Type B pancreatic cell (in vitro differentiated cells): ENCODE measurements around the gene MX1. TPM values are rescaled to one million over a fixed set of nuclear protein-coding genes. Genes with fewer than 3 reads are reported as not detected.

Experiments
- DNase-seq: peaks from one replicate; pipeline ENCODE4 v3.0.0; 2021; ENCODE audit warnings: mixed read lengths; ENCODE audit not compliant: unreplicated experiment; ENCODE audit errors: extremely low spot score
- H3K27ac Mint-ChIP-seq: 2 replicates; pipeline ENCODE4 v1.8.0; 2021; ENCODE audit warnings: mild to moderate bottlenecking, mixed read lengths
- H3K27me3 Mint-ChIP-seq: 2 replicates; pipeline ENCODE4 v1.8.0; 2021; ENCODE audit warnings: mixed read lengths
- H3K36me3 Mint-ChIP-seq: 2 replicates; pipeline ENCODE4 v1.8.0; 2021; ENCODE audit warnings: mixed read lengths
- H3K4me1 Mint-ChIP-seq: one replicate; pipeline ENCODE4 v1.8.0; 2021; ENCODE audit warnings: mixed read lengths; ENCODE audit not compliant: unreplicated experiment
- H3K4me3 Mint-ChIP-seq: 2 replicates; pipeline ENCODE4 v1.8.0; 2021; ENCODE audit warnings: mild to moderate bottlenecking, mixed read lengths
- H3K9me3 Mint-ChIP-seq: 2 replicates; pipeline ENCODE4 v1.8.0; 2021; ENCODE audit warnings: mixed read lengths
- total RNA-seq: library from RNA; stranded (reverse); gene quantifications from 2 replicates; pipeline ENCODE4 v1.2.1, GENCODE V29; 2021; ENCODE audit warnings: low replicate concordance
- TF ChIP-seq, protein P1 (sequence below): fragments of 200-600 bp; sonication (generic); conservative IDR thresholded peaks from 2 replicates; pipeline ENCODE4 v1.5.0; 2021; ENCODE audit warnings: antibody characterized with exemption, mild to moderate bottlenecking

Gene MX1
- total RNA-seq, 1 donor from 2014 or later: 9.8 TPM

DNA sequence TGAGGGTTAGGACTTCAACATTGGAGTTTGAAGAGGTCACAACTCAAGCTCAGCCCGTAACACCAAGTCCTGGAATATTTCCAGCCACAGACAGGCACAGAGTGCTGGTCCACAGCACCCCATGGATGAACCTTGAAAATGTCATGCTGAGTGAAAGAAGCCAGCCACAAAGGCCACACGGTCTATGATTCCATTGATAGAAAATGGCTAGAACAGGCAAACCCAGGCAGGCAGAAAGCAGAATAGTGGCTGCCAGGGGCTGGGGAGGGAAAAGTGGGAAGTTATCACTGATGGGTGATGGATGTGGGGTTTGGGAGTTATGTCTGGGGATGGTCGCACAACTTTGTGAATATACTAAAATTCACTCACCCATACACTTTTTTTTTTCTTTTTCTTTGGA lies 21.3 kb downstream of the MX1 start:
- Mint-ChIP-seq H3K9me3 (no peaks in the 10 kb centered on the region), H3K36me3 (no peaks in the 10 kb centered on the region), H3K4me3 (no peak overlapping the region), H3K27ac (no peak overlapping the region), H3K4me1 (peaks cover 5% of the 10 kb centered on the region), H3K27me3 (no peaks in the 10 kb centered on the region)
- TF ChIP-seq, protein P1, sequence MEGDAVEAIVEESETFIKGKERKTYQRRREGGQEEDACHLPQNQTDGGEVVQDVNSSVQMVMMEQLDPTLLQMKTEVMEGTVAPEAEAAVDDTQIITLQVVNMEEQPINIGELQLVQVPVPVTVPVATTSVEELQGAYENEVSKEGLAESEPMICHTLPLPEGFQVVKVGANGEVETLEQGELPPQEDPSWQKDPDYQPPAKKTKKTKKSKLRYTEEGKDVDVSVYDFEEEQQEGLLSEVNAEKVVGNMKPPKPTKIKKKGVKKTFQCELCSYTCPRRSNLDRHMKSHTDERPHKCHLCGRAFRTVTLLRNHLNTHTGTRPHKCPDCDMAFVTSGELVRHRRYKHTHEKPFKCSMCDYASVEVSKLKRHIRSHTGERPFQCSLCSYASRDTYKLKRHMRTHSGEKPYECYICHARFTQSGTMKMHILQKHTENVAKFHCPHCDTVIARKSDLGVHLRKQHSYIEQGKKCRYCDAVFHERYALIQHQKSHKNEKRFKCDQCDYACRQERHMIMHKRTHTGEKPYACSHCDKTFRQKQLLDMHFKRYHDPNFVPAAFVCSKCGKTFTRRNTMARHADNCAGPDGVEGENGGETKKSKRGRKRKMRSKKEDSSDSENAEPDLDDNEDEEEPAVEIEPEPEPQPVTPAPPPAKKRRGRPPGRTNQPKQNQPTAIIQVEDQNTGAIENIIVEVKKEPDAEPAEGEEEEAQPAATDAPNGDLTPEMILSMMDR: no peak
- DNase-seq: no peak

DNA sequence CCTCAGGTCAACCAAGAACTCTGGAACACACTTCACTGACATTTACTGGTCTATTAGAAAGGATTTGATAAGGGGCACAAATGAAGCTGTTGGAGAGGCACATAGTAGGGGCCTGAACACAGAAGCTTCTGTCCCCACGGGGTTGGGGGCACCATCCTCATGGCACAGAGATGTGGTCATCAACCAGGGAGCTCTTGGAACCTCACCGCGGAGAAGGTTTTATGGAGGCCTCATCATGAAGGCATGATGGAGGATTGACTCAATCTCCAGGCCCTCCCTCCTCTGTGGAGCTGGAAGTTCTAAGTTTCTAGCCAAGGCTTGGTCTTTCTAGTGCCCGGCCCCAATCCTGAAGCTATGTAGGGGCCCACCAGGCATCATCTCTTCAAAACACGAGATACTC lies 23.6 kb downstream of the MX1 start:
- TF ChIP-seq, protein P1: no peak
- no peaks in the 10 kb centered on the region for H3K36me3 Mint-ChIP-seq
- peaks cover 5% of the 10 kb centered on the region for H3K4me1 Mint-ChIP-seq
- H3K27me3 Mint-ChIP-seq: no peaks in the 10 kb centered on the region
- H3K27ac Mint-ChIP-seq: no peak overlapping the region
- H3K9me3 Mint-ChIP-seq: no peaks in the 10 kb centered on the region
- no peak for DNase-seq
- no peak overlapping the region for H3K4me3 Mint-ChIP-seq

DNA sequence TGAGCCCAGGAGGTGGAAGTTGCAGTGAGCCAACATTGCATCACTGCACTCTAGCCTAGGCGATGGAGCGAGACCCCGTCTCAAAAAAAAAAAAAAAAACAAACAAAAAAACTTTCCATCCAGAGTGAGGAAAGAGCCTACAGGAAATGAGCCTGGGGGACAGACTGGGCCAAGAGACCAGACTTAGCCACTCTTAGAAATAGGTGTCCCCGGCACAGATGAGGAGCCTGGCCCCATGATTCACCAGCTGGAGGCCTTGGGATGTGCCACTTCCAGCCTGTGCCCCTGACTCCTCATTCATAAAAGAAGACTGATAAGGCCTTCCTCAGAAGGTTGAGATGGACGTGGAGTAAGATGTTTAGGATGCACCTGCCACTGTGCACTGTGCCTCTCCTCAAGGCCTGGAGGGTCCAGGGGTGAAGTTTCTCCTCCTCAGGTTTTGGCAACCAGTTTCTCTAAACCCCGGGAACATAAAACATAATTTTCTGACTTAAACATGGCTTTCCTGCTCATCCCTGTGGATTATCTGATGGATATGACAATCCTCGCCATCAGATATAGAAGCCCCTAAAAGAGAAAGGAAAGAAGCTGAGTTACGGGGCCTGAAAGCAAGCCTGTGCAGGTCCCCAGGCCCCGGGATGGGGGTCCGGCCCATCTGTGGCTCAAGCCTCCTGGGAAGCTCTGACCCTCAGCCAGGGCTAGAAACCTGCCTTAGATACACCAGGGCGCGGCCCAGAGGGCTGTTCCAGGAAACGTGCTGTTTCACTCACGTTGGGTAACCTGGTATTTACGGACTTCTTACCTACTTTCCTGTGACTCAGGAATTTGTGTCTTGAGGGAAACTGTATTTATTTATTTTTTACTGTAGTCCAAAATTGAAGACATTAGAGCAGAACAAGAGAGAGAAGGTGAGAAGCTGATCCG lies 26.0 kb downstream of the MX1 start:
- TF ChIP-seq, protein P1: no peak
- Mint-ChIP-seq H3K36me3 (no peaks in the 10 kb centered on the region), H3K27me3 (no peaks in the 10 kb centered on the region), H3K4me3 (no peak overlapping the region), H3K9me3 (no peaks in the 10 kb centered on the region), H3K4me1 (no peaks in the 10 kb centered on the region), H3K27ac (no peak overlapping the region)
- DNase-seq: no peak

DNA sequence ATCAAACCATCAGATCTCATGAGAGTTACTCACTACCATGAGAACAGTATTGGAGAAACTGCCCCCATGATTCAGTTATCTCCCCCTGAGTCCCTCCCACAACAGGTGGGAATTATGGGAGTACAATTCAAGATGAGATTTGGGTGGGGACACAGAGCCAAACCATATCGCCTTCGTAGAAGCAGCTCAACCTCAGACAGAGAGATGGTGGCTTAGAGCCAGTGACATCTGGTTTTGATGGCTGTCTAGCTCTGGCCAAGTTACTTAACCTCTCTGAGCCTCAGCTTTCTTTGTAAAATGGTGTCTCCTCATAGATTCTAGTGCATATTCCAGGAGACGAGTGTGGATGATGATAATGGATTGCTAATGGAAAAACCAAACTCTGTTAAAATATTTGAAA lies 27.2 kb downstream of the MX1 start:
- no peaks in the 10 kb centered on the region for H3K36me3 Mint-ChIP-seq
- no peak for DNase-seq
- no peak overlapping the region for H3K27ac Mint-ChIP-seq
- no peak overlapping the region for H3K4me3 Mint-ChIP-seq
- TF ChIP-seq, protein P1: no peak
- H3K4me1 Mint-ChIP-seq: no peaks in the 10 kb centered on the region
- no peaks in the 10 kb centered on the region for H3K9me3 Mint-ChIP-seq
- H3K27me3 Mint-ChIP-seq: no peaks in the 10 kb centered on the region

DNA sequence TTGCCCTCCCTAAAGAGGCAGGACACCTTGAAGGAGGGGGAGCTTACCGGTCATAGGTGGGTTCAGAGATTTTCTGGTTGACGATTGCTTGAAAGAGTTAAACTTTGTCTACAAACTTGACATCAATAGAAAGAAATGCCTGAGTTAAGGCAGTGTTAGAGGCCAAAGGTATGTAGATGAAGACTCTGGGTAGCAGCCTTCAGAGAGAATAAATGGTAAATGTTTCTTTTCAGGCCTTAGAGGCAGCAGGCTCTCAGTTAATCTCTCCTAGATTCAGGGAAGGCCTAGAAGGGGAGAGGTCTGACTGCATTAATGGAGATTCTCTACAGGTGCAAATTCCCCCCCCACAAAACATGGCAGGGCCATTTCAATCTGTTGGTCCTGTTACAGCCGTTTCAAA lies 27.7 kb downstream of the MX1 start:
- Mint-ChIP-seq H3K27me3 (no peaks in the 10 kb centered on the region), H3K27ac (no peak overlapping the region), H3K4me1 (no peaks in the 10 kb centered on the region), H3K36me3 (no peaks in the 10 kb centered on the region), H3K9me3 (no peaks in the 10 kb centered on the region), H3K4me3 (no peak overlapping the region)
- no peak for DNase-seq
- TF ChIP-seq, protein P1: no peak
